Sigmoid colon (tissue), 7 donors: ENCODE results near the gene PRAF2. TPM values are rescaled to one million over a fixed set of nuclear protein-coding genes. Genes with fewer than 3 reads are reported as not detected.

Experiments used
- DNase-seq: peaks from one replicate; pipeline ENCODE4 v3.0.0-alpha.2; 2019
- H3K27ac ChIP-seq, 4 donors: fragments of 200-600 bp; sonication (generic); one replicate each; pipeline ENCODE4 v1.5.1; 2016 to 2019; ENCODE audit warnings: mild to moderate bottlenecking in 1 of 4
- H3K27me3 ChIP-seq, 3 donors: fragments of 200-600 bp; sonication (generic); one replicate each; pipeline ENCODE4 v1.5.1; 2019; ENCODE audit warnings: mild to moderate bottlenecking in 1 of 3
- H3K36me3 ChIP-seq, 4 donors: fragments of 200-600 bp; sonication (generic); one replicate each; pipeline ENCODE4 v1.5.1; 2016 to 2019
- H3K4me1 ChIP-seq, 4 donors: fragments of 200-600 bp; sonication (generic); one replicate each; pipeline ENCODE4 v1.5.1; 2017 to 2019
- H3K4me3 ChIP-seq, 4 donors: fragments of 200-600 bp; sonication (generic); one replicate each; pipeline ENCODE4 v1.5.1; 2017 to 2019; ENCODE audit warnings: mild to moderate bottlenecking in 2 of 4, moderate library complexity in 1 of 4
- H3K9me3 ChIP-seq, 4 donors: fragments of 200-600 bp in 3 of 4; sonication (generic) in 3 of 4; one replicate each; pipeline versions ENCODE4 v1.5.1 to v1.6.1; 2013 to 2019
- CTCF ChIP-seq, 4 experiments: fragments of 450-650 bp in 3 of 4; fragments of 200-600 bp in 1 of 4; IDR thresholded peaks; one replicate each; pipeline ENCODE4 v1.5.1; 2016 to 2019; ENCODE audit warnings: antibody characterized with exemption in 4 of 4, mild to moderate bottlenecking in 3 of 4, moderate library complexity in 2 of 4
- EP300 ChIP-seq, 4 donors: sonication (generic); formaldehyde crosslinking; IDR thresholded peaks; one replicate each; pipeline ENCODE4 v1.6.1; 2017; ENCODE audit warnings: antibody characterized with exemption in 4 of 4
- POLR2A ChIP-seq, 2 donors: fragments of 450-650 bp; IDR thresholded peaks; one replicate each; pipeline ENCODE4 v1.6.1; 2016; ENCODE audit warnings: antibody characterized with exemption in 2 of 2, mild to moderate bottlenecking in 2 of 2, moderate library complexity in 2 of 2
- POLR2AphosphoS5 ChIP-seq, 4 donors: sonication (generic); formaldehyde crosslinking; IDR thresholded peaks; one replicate each; pipeline ENCODE4 v1.6.1; 2017; ENCODE audit warnings: antibody characterized with exemption in 4 of 4
- WGBS, 2 donors: extraction: QIAGEN DNeasy Blood & Tissue Kit; methylation state at CpG; one replicate each; pipeline ENCODE4 v1.1.7; 2013; 5-methylcytosine and 5-hydroxymethylcytosine counted together
- intact Hi-C: fragments of 100-400 bp; cut with DNase I; formaldehyde crosslinking; loops from one replicate; pipeline ENCODE4 v1.15.1; 2023
- polyA plus RNA-seq, 3 donors: library from polyadenylated mRNA; stranded (reverse); fragments of 200-250 nt; gene quantifications; one replicate each; pipeline ENCODE4 v1.2.3, GENCODE V29; 2013
- total RNA-seq, 4 donors: library from RNA; depleted of rRNA; stranded (reverse); fragments of >200 nt; gene quantifications; one replicate each; pipeline ENCODE4 v1.1.0, GENCODE V29; 2016
- donor health status: healthy with polysubstance abuse.
- donor health status: Bipolar disorder and iron deficiency.
- donor health status: healthy.

The PRAF2 gene
- total and polyA plus RNA-seq, 7 donors: 2.8 to 20.2 (median 18.2) TPM

- DNase-seq: peak; percentile 88
- peaks cover 0 to 10% (median 7%) of the 10 kb centered on the region in 4 donors for H3K4me1 ChIP-seq
- peak; percentile 68 to 76 for TF ChIP-seq POLR2A (IDR thresholded peaks at IDR 0.05)
- TF ChIP-seq CTCF (IDR thresholded peaks at IDR 0.05): no peak
- peak; percentile 77 to 86 (median 82) for TF ChIP-seq POLR2AphosphoS5 (IDR thresholded peaks at IDR 0.05)
- peak within 1 kb of the TSS; percentile 85 to 93 (median 90) for H3K27ac ChIP-seq
- intact Hi-C loops: loop anchor here (2.0 kb wide), 1 partner anchor 77 kb away; the partner anchor contains the start of gene GRIPAP1
- no peaks in the 10 kb centered on the region for H3K9me3 ChIP-seq
- WGBS, 2 donors: 1% methylated on average over 55 of the region's 55 CpGs
- peaks cover 0 to 18% (median 6%) of the 10 kb centered on the region in 4 donors for H3K36me3 ChIP-seq
- H3K27me3 ChIP-seq: no peaks in the 10 kb centered on the region
- peak within 1 kb of the TSS; percentile 53 to 69 (median 60) for H3K4me3 ChIP-seq
Measured at GRCh38 chrX:49079489-49080428, 6.0 kb upstream of the PRAF2 start, which contains the start of gene WDR45. Gene WDR45 (minus strand): TSS chrX:49079887. CDS start chrX:49078095, 1,792 bp downstream.

- DNase-seq: no peak
- no peak for TF ChIP-seq CTCF (IDR thresholded peaks at IDR 0.05)
- no peak for TF ChIP-seq POLR2A (IDR thresholded peaks at IDR 0.05)
- TF ChIP-seq EP300 (IDR thresholded peaks at IDR 0.05): no peak
- no peak for TF ChIP-seq POLR2AphosphoS5 (IDR thresholded peaks at IDR 0.05)
- Histone ChIP-seq H3K4me1 (peaks cover 0 to 24% (median 15%) of the 10 kb centered on the region in 4 donors), H3K4me3 (no peak overlapping the region), H3K27me3 (no peaks in the 10 kb centered on the region), H3K36me3 (peaks cover 0 to 18% (median 6%) of the 10 kb centered on the region in 4 donors), H3K9me3 (no peaks in the 10 kb centered on the region), H3K27ac (peak overlapping the region in 1 of 4 donors; percentile 93)
- 89 to 93% methylated on average over 5 of the region's 5 CpGs for WGBS, 2 donors
- intact Hi-C loops: no loop called here
Measured at GRCh38 chrX:49077941-49078340, 4.1 kb upstream of the PRAF2 start.

GRCh38 chrX:49075347-49075746, 1.5 kb upstream of the PRAF2 start:
- 93 to 94% methylated on average over 13 of the region's 13 CpGs for WGBS, 2 donors
- intact Hi-C loops: no loop called here

GRCh38 chrX:49072712-49073095, 1.1 kb downstream of the PRAF2 start:
- intact Hi-C loops: no loop called here
- peaks cover 0 to 21% (median 16%) of the 10 kb centered on the region in 4 donors for H3K4me1 ChIP-seq
- no peaks in the 10 kb centered on the region for H3K9me3 ChIP-seq
- 57 to 65% methylated on average over 10 of the region's 10 CpGs for WGBS, 2 donors
- no peak for DNase-seq
- no peaks in the 10 kb centered on the region for H3K27me3 ChIP-seq
- H3K27ac ChIP-seq: peak overlapping the region; percentile 67 to 84 (median 72)
- H3K4me3 ChIP-seq: peak overlapping the region in 3 of 4 donors; percentile 53 to 60 (median 57)
- TF ChIP-seq EP300 (IDR thresholded peaks at IDR 0.05) (no peak), CTCF (IDR thresholded peaks at IDR 0.05) (no peak), POLR2AphosphoS5 (IDR thresholded peaks at IDR 0.05) (no peak)
- peaks cover 0 to 16% (median 5%) of the 10 kb centered on the region in 4 donors for H3K36me3 ChIP-seq

More at GRCh38 chrX:49075347-49075746, 1.5 kb upstream of the PRAF2 start:
- no peak for DNase-seq
- Histone ChIP-seq H3K4me1 (peaks cover 0 to 31% (median 23%) of the 10 kb centered on the region in 4 donors), H3K27me3 (no peaks in the 10 kb centered on the region), H3K4me3 (no peak overlapping the region), H3K36me3 (peaks cover 0 to 18% (median 6%) of the 10 kb centered on the region in 4 donors), H3K9me3 (no peaks in the 10 kb centered on the region), H3K27ac (no peak overlapping the region)
- no peak for TF ChIP-seq POLR2A (IDR thresholded peaks at IDR 0.05)
